GM12801 (cell line): Measurements from ENCODE around the gene BTN2A1.

Experiments
- TF ChIP-seq, protein P1 (sequence below): IDR thresholded peaks from one replicate; pipeline ENCODE4 v1.5.1; 2011; ENCODE audit warnings: control low read depth; ENCODE audit not compliant: insufficient read length; ENCODE audit errors: extremely low read depth

Gene BTN2A1

DNA sequence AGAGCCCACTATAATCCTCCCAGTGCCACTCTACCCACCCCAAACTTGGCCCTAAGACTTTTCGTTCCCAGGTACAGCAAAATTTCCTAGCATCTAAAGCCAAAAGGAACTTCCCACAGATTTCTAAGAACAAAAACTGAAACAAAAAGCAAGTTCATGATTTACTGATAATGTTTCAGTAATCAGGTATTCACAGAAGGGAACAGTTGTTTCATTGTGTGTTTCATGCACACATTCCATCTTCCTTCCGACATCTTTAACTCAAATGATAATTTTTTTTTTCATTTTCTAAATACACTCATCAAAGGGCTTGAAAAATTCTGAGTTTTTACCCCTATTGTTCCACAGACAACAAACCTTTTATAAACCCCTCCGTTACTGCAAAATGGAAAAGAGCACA is 36.4 kb downstream of the BTN2A1 start:
- TF ChIP-seq, protein P1, sequence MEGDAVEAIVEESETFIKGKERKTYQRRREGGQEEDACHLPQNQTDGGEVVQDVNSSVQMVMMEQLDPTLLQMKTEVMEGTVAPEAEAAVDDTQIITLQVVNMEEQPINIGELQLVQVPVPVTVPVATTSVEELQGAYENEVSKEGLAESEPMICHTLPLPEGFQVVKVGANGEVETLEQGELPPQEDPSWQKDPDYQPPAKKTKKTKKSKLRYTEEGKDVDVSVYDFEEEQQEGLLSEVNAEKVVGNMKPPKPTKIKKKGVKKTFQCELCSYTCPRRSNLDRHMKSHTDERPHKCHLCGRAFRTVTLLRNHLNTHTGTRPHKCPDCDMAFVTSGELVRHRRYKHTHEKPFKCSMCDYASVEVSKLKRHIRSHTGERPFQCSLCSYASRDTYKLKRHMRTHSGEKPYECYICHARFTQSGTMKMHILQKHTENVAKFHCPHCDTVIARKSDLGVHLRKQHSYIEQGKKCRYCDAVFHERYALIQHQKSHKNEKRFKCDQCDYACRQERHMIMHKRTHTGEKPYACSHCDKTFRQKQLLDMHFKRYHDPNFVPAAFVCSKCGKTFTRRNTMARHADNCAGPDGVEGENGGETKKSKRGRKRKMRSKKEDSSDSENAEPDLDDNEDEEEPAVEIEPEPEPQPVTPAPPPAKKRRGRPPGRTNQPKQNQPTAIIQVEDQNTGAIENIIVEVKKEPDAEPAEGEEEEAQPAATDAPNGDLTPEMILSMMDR: no peak

DNA sequence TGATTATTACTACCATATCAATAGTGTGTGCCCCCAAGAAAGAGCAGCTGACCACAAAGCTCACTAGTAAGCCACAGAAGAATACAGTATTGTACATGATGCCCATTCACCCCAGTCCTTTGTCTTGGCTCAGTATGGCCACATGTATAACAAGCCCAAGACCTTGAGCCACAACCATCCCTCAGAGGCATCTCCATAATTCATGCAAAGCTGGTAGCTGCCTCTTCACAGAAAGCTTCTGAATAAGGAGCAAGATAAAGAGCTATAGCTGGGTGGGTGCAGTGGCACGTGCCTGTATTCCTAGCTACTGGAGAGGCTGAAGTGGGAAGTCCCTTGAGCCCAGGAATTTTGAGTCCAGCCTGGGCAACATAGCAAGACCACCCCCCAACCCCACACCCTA is 37.5 kb downstream of the BTN2A1 start:
- TF ChIP-seq, protein P1: no peak

DNA sequence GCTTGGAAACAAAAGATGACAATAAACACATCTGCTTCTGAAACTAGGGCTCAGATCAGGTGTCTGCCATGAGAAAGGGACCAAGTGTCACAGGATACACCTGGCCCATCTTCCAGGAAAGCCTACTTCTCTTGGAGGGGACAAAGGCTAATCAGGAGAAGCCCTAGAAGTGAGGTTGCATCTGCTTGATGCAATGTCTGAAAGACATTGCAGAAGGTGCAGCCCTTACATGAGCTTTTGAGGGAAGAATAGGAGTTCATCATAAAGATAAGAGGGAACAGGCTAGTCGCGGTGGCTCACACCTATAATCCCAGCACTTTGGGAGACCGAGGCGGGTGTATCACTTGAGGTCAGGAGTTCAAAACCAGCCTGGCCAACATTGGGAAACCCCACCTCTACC is 39.9 kb downstream of the BTN2A1 start:
- TF ChIP-seq, protein P1: no peak

GRCh38 chr6:26500102-26500501 is 42.3 kb downstream of the BTN2A1 start, which contains the start of gene BTN1A1:
Gene BTN1A1, plus strand, starts transcription at chr6:26500303. Its CDS starts 984 bp downstream, at chr6:26501287.
- TF ChIP-seq, protein P1: no peak

DNA sequence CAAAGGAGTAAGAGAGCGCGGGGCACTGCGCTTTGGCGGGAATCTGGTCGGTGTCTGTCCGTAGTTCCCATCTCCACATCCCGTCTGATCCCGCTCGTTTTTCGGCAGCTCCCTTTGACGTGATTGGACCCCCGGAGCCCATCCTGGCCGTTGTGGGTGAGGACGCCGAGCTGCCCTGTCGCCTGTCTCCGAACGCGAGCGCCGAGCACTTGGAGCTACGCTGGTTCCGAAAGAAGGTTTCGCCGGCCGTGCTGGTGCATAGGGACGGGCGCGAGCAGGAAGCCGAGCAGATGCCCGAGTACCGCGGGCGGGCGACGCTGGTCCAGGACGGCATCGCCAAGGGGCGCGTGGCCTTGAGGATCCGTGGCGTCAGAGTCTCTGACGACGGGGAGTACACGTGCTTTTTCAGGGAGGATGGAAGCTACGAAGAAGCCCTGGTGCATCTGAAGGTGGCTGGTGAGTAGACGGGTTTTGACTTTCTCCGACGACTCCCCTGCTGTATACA is 43.8 kb downstream of the BTN2A1 start:
- TF ChIP-seq, protein P1: no peak

DNA sequence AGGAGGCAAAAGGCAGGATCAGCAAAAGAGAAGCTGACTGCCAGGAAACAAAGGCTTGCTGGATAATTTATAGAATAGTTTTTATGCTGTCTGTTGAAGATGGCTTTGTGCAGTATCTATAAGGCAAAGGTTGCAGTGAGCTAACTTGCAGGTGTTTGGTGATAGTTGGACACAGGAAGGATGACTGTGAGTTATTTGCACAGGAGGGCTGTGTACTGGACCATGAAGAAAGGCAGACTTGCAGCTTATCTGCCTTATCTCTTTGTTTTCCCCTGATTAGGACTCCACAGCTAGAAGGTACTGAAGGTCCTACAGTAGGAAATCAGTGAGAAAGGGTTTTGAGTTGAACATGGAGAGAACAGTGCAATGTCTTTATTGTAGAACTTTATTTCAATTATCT is 44.4 kb downstream of the BTN2A1 start:
- TF ChIP-seq, protein P1: no peak

DNA sequence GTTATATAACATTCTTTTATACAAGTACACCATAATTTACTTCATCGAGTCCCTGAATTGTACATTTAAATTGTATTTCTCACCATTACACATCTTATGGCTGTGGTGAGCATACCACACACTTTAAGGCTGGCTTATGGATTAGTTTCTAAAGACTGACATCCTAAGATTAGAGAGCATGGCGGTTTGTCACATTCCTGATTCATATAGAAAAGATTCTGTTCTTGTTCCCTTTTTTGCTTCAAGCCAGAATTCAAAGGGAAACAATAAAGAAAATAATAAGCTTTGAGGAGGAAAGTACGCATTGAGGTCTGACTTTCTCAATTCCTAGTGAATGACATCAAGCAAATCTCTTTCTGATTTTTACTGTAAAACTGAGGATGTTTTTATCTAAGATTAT is 44.9 kb downstream of the BTN2A1 start:
- TF ChIP-seq, protein P1: no peak
